Activated CD4-positive, alpha-beta T cell treated with anti-CD3 and anti-CD28 coated beads for 36 hours (primary cell): ENCODE measurements around the gene COL17A1. TPM values are rescaled to one million over a fixed set of nuclear protein-coding genes. Genes with fewer than 3 reads are reported as not detected.
A peak's percentile ranks its signal among the peaks of the same experiment; 100 is the strongest.

Experiments used
- ATAC-seq: fragments of 200-7000 bp; cut with Tn5 transposase; one replicate; pipeline ENCODE4 v1.10.0; 2021; ENCODE audit warnings: mild to moderate bottlenecking, moderate library complexity
- CTCF ChIA-PET: fragments of 350-600 bp; sonication (Branson Sonifier 250); formaldehyde crosslinking; loops from one replicate; lab custom pipeline; 2021; ENCODE audit warnings: antibody characterized with exemption; lab: Charles Lee
- POLR2A ChIA-PET: fragments of 350-600 bp; sonication (Branson Sonifier 250); formaldehyde crosslinking; loops from one replicate; lab custom pipeline; 2021; ENCODE audit warnings: antibody characterized with exemption, inconsistent platforms; lab: Charles Lee
- DNase-seq: peaks from one replicate; pipeline ENCODE4 v3.0.0-alpha.2; 2020
- H3K27ac Mint-ChIP-seq: one replicate; pipeline ENCODE4 v1.8.0; 2021; ENCODE audit warnings: mixed read lengths
- H3K27me3 Mint-ChIP-seq: one replicate; pipeline ENCODE4 v1.8.0; 2021; ENCODE audit warnings: mixed read lengths
- H3K36me3 Mint-ChIP-seq: one replicate; pipeline ENCODE4 v1.8.0; 2021; ENCODE audit warnings: low read depth, mixed read lengths
- H3K4me1 Mint-ChIP-seq: one replicate; pipeline ENCODE4 v1.8.0; 2021; ENCODE audit warnings: mixed read lengths
- H3K4me3 Mint-ChIP-seq: one replicate; pipeline ENCODE4 v1.8.0; 2021; ENCODE audit warnings: mild to moderate bottlenecking, moderate library complexity, mixed read lengths
- H3K9me3 Mint-ChIP-seq: one replicate; pipeline ENCODE4 v1.8.0; 2021; ENCODE audit warnings: low read depth, mixed read lengths
- intact Hi-C, 2 experiments: fragments of 100-400 bp; cut with DNase I in 1 of 2; cut with micrococcal nuclease in 1 of 2; formaldehyde crosslinking; loops; one replicate each; pipeline versions ENCODE4 v1.14.2 to v1.15.1; 2022 to 2024; cut with DNase I, micrococcal nuclease
- total RNA-seq, 2 experiments: library from RNA; stranded (reverse); gene quantifications; one replicate each; pipeline ENCODE4 v1.2.3, GENCODE V29; 2021

The COL17A1 gene
- total RNA-seq, 2 experiments from 2014 or later = not detected

- H3K4me1 Mint-ChIP-seq = peaks cover 5% of the 10 kb centered on the region
- no peaks in the 10 kb centered on the region for H3K36me3 Mint-ChIP-seq
- H3K9me3 Mint-ChIP-seq = no peaks in the 10 kb centered on the region
- no peak overlapping the region for H3K27ac Mint-ChIP-seq
- POLR2A ChIA-PET = no interaction called here
- intact Hi-C loops = no loop called here
- no peak overlapping the region for H3K4me3 Mint-ChIP-seq
- H3K27me3 Mint-ChIP-seq = peaks cover 2% of the 10 kb centered on the region
- CTCF ChIA-PET = interaction anchor here (0.5 kb wide), 1 partner anchor 13 kb away, joined by 4 read pairs; no protein-coding TSS in a partner anchor
- ATAC-seq (no peak), DNase-seq (no peak)
These were observed 32.5 kb downstream of the COL17A1 start for GRCh38 chr10:104053201-104053600.

GRCh38 chr10:104052431-104052830, 33.2 kb downstream of the COL17A1 start:
- H3K9me3 Mint-ChIP-seq = no peaks in the 10 kb centered on the region
- ChIA-PET CTCF (interaction anchor here (0.6 to 0.9 kb wide), 2 partner anchors 20 to 196 kb away, joined by 3 to 4 read pairs; no protein-coding TSS in a partner anchor), POLR2A (no interaction called here)
- intact Hi-C loops = no loop called here
- ATAC-seq (no peak), DNase-seq (no peak)
- no peak overlapping the region for H3K27ac Mint-ChIP-seq
- no peak overlapping the region for H3K4me3 Mint-ChIP-seq
- H3K36me3 Mint-ChIP-seq = no peaks in the 10 kb centered on the region
- peaks cover 2% of the 10 kb centered on the region for H3K27me3 Mint-ChIP-seq
- peaks cover 5% of the 10 kb centered on the region for H3K4me1 Mint-ChIP-seq

DNA sequence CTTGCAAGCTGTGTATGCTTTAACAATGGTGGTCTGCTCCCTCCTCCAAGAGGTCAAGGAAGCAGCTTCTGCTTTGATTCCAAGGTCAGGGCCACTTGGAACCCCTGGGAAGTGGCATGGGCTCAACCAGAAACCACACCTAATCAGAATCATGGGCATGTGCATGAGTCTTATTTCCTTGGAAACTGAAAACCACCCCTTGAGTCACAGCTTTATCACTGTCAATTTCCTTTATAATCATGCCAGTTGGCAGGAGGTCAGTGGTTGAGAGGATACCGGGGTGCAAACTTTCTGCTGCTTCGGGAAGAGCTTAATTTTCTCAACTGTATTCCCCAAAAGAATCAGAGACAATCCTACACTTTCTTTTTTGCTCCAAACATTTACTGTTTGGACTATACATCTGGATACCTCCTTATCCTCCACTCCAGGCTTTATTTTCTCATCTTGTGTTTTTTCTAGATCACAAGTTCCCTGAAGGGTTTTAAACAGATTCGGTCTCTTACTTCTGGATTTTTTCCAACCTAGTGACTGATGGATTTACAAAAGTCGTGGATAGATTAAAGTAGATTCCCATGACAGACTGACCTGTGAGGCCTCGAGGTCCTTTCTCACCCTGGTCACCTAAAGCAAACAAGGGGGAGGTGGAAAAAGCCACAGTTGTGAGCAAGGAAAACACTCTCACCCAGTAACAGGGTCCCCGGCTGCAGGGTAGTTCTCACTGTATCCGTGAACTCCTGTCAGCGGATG, 36.0 kb downstream of the COL17A1 start:
- H3K36me3 Mint-ChIP-seq = no peaks in the 10 kb centered on the region
- no peaks in the 10 kb centered on the region for H3K9me3 Mint-ChIP-seq
- ATAC-seq = no peak
- H3K27ac Mint-ChIP-seq = no peak overlapping the region
- DNase-seq = no peak
- no peak overlapping the region for H3K4me3 Mint-ChIP-seq
- ChIA-PET POLR2A (interaction anchor here (0.6 kb wide), 1 partner anchor 142 kb away, joined by 4 read pairs; no protein-coding TSS in a partner anchor), CTCF (interaction anchor here (1.1 kb wide), 1 partner anchor 225 kb away, joined by 4 read pairs; no protein-coding TSS in a partner anchor)
- H3K4me1 Mint-ChIP-seq = peaks cover 5% of the 10 kb centered on the region
- peaks cover 2% of the 10 kb centered on the region for H3K27me3 Mint-ChIP-seq
- intact Hi-C loops = loop anchor here (5.0 to 10.0 kb wide), 2 partner anchors 155 to 158 kb away; no protein-coding TSS in a partner anchor

- ChIA-PET CTCF (no interaction called here), POLR2A (no interaction called here)
- Mint-ChIP-seq H3K4me1 (peaks cover 5% of the 10 kb centered on the region), H3K36me3 (no peaks in the 10 kb centered on the region), H3K9me3 (no peaks in the 10 kb centered on the region), H3K27ac (no peak overlapping the region), H3K27me3 (peaks cover 2% of the 10 kb centered on the region), H3K4me3 (no peak overlapping the region)
- ATAC-seq (no peak), DNase-seq (no peak)
- intact Hi-C loops = loop anchor here (5.0 to 10.0 kb wide), 2 partner anchors 158 to 161 kb away; no protein-coding TSS in a partner anchor
These were observed 39.0 kb downstream of the COL17A1 start for GRCh38 chr10:104046651-104047050.

- DNase-seq = peak; percentile 39
- intact Hi-C loops = loop anchor here (5.0 to 10.0 kb wide), 2 partner anchors 159 to 162 kb away; no protein-coding TSS in a partner anchor
- Mint-ChIP-seq H3K9me3 (no peaks in the 10 kb centered on the region), H3K4me3 (no peak overlapping the region), H3K27me3 (peaks cover 2% of the 10 kb centered on the region), H3K4me1 (peaks cover 5% of the 10 kb centered on the region), H3K27ac (no peak overlapping the region), H3K36me3 (no peaks in the 10 kb centered on the region)
- CTCF ChIA-PET = interaction anchor here (0.7 to 1.4 kb wide), 3 partner anchors 36 to 157 kb away, joined by 3 to 6 read pairs (median 3); no protein-coding TSS in a partner anchor
- peak; percentile 64 for ATAC-seq
- POLR2A ChIA-PET = no interaction called here
These were observed 40.3 kb downstream of the COL17A1 start for GRCh38 chr10:104045151-104046089.

- no peak overlapping the region for H3K27ac Mint-ChIP-seq
- POLR2A ChIA-PET = no interaction called here
- H3K4me3 Mint-ChIP-seq = no peak overlapping the region
- ATAC-seq (no peak), DNase-seq (no peak)
- H3K4me1 Mint-ChIP-seq = no peaks in the 10 kb centered on the region
- H3K27me3 Mint-ChIP-seq = peaks cover 2% of the 10 kb centered on the region
- intact Hi-C loops = loop anchor here in 1 of 2 experiments (10.0 kb wide), 1 partner anchor 161 kb away; no protein-coding TSS in a partner anchor
- CTCF ChIA-PET = interaction anchor here (0.8 kb wide), 1 partner anchor 16 kb away, joined by 3 read pairs; no protein-coding TSS in a partner anchor
- H3K36me3 Mint-ChIP-seq = no peaks in the 10 kb centered on the region
- H3K9me3 Mint-ChIP-seq = no peaks in the 10 kb centered on the region
These were observed 41.8 kb downstream of the COL17A1 start for GRCh38 chr10:104043854-104044253.

DNA sequence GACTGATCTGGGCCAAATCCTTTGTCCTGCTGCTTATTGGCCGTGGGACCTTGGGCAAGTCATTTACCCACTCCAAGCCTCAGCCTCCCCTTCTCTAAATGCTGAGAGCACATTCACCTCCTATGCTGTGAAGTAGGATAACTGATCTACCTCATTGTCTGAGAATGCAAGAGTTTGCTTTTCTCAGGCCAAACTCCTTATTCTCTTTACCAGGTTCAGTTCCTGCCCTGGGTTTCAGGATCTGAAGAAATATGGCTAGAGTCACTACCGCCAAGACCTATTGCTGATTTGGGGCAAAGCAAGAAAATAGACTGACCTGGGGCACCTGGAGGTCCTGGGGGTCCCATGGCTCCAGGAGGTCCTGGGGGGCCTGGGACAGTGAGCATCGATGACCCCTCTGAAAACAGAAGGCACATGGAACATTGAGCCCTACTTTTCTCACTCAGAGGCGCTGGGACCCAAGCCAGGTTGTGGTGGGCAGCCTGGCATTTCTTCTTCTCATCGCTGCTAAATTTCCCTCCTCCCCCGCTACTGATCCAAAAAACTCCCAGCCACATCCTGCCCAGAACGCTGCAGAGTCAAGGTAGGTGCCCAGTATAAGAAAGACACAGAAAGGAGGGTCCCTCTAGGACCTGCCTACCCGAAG, 42.4 kb downstream of the COL17A1 start:
- no peaks in the 10 kb centered on the region for H3K36me3 Mint-ChIP-seq
- no peak overlapping the region for H3K27ac Mint-ChIP-seq
- no peaks in the 10 kb centered on the region for H3K4me1 Mint-ChIP-seq
- no peak for DNase-seq
- ATAC-seq = no peak
- intact Hi-C loops = loop anchor here in 1 of 2 experiments (10.0 kb wide), 1 partner anchor 161 kb away; no protein-coding TSS in a partner anchor
- H3K9me3 Mint-ChIP-seq = no peaks in the 10 kb centered on the region
- H3K4me3 Mint-ChIP-seq = no peak overlapping the region
- ChIA-PET POLR2A (no interaction called here), CTCF (interaction anchor here (0.8 kb wide), 1 partner anchor 16 kb away, joined by 3 read pairs; no protein-coding TSS in a partner anchor)
- H3K27me3 Mint-ChIP-seq = peaks cover under 1% of the 10 kb centered on the region

- ATAC-seq (no peak), DNase-seq (no peak)
- Mint-ChIP-seq H3K4me3 (no peak overlapping the region), H3K36me3 (no peaks in the 10 kb centered on the region), H3K9me3 (no peaks in the 10 kb centered on the region), H3K27ac (no peak overlapping the region), H3K4me1 (no peaks in the 10 kb centered on the region), H3K27me3 (no peaks in the 10 kb centered on the region)
- intact Hi-C loops = loop anchor here in 1 of 2 experiments (10.0 kb wide), 1 partner anchor 163 kb away; no protein-coding TSS in a partner anchor
- POLR2A ChIA-PET = no interaction called here
- CTCF ChIA-PET = interaction anchor here (0.5 to 1.0 kb wide), 2 partner anchors 79 to 158 kb away, joined by 3 read pairs; no protein-coding TSS in a partner anchor
These were observed 43.7 kb downstream of the COL17A1 start for GRCh38 chr10:104041891-104042535.

GRCh38 chr10:104040862-104041789, 44.6 kb downstream of the COL17A1 start:
- ATAC-seq (no peak), DNase-seq (no peak)
- POLR2A ChIA-PET = no interaction called here
- intact Hi-C loops = loop anchor here in 1 of 2 experiments (10.0 kb wide), 1 partner anchor 164 kb away; no protein-coding TSS in a partner anchor
- Mint-ChIP-seq H3K27me3 (no peaks in the 10 kb centered on the region), H3K9me3 (no peaks in the 10 kb centered on the region), H3K4me3 (no peak overlapping the region), H3K4me1 (no peaks in the 10 kb centered on the region), H3K27ac (no peak overlapping the region), H3K36me3 (no peaks in the 10 kb centered on the region)
- CTCF ChIA-PET = interaction anchor here (0.5 to 1.0 kb wide), 2 partner anchors 80 to 157 kb away, joined by 3 read pairs; no protein-coding TSS in a partner anchor
